ENCODE measurements around the gene PTPN23.

PTPN23 gene

GRCh38 chr3:47406762-47407149 lies 25.9 kb downstream of the PTPN23 start:
- no peak for DNase-seq

- DNase-seq, result no peak
Measured at GRCh38 chr3:47407237-47407636, 26.4 kb downstream of the PTPN23 start.

GRCh38 chr3:47407896-47408838 lies 27.3 kb downstream of the PTPN23 start:
- DNase-seq, result no peak

DNA sequence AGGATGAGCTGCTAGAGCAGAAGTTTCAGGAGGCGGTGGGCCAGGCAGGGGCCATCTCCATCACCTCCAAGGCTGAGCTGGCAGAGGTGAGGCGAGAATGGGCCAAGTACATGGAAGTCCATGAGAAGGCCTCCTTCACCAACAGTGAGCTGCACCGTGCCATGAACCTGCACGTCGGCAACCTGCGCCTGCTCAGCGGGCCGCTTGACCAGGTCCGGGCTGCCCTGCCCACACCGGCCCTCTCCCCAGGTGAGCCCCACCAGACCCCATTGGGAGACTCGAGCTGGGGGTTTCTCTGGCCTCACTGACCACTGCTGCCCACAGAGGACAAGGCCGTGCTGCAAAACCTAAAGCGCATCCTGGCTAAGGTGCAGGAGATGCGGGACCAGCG lies 28.0 kb downstream of the PTPN23 start:
- DNase-seq, result no peak

GRCh38 chr3:47409284-47409683 lies 28.5 kb downstream of the PTPN23 start:
- DNase-seq, result no peak

DNA sequence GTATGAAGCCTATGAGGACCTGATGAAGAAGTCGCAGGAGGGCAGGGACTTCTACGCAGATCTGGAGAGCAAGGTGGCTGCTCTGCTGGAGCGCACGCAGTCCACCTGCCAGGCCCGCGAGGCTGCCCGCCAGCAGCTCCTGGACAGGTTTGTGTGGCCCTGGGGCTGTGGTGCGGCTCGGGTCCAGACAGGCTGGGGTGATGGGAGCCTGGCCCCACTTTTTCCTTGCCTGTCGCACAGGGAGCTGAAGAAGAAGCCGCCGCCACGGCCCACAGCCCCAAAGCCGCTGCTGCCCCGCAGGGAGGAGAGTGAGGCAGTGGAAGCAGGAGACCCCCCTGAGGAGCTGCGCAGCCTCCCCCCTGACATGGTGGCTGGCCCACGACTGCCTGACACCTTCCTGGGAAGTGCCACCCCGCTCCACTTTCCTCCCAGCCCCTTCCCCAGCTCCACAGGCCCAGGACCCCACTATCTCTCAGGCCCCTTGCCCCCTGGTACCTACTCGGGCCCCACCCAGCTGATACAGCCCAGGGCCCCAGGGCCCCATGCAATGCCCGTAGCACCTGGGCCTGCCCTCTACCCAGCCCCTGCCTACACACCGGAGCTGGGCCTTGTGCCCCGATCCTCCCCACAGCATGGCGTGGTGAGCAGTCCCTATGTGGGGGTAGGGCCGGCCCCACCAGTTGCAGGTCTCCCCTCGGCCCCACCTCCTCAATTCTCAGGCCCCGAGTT lies 29.0 kb downstream of the PTPN23 start:
- no peak for DNase-seq

DNA sequence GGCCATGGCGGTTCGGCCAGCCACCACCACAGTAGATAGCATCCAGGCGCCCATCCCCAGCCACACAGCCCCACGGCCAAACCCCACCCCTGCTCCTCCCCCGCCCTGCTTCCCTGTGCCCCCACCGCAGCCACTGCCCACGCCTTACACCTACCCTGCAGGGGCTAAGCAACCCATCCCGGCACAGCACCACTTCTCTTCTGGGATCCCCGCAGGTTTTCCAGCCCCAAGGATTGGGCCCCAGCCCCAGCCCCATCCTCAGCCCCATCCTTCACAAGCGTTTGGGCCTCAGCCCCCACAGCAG lies 29.5 kb downstream of the PTPN23 start:
- DNase-seq, result no peak

DNA sequence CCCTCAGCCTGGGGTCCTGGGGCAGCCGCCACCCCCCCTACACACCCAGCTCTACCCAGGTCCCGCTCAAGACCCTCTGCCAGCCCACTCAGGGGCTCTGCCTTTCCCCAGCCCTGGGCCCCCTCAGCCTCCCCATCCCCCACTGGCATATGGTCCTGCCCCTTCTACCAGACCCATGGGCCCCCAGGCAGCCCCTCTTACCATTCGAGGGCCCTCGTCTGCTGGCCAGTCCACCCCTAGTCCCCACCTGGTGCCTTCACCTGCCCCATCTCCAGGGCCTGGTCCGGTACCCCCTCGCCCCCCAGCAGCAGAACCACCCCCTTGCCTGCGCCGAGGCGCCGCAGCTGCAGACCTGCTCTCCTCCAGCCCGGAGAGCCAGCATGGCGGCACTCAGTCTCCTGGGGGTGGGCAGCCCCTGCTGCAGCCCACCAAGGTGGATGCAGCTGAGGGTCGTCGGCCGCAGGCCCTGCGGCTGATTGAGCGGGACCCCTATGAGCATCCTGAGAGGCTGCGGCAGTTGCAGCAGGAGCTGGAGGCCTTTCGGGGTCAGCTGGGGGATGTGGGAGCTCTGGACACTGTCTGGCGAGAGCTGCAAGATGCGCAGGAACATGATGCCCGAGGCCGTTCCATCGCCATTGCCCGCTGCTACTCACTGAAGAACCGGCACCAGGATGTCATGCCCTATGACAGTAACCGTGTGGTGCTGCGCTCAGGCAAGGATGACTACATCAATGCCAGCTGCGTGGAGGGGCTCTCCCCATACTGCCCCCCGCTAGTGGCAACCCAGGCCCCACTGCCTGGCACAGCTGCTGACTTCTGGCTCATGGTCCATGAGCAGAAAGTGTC lies 30.2 kb downstream of the PTPN23 start:
- DNase-seq, result no peak

DNA sequence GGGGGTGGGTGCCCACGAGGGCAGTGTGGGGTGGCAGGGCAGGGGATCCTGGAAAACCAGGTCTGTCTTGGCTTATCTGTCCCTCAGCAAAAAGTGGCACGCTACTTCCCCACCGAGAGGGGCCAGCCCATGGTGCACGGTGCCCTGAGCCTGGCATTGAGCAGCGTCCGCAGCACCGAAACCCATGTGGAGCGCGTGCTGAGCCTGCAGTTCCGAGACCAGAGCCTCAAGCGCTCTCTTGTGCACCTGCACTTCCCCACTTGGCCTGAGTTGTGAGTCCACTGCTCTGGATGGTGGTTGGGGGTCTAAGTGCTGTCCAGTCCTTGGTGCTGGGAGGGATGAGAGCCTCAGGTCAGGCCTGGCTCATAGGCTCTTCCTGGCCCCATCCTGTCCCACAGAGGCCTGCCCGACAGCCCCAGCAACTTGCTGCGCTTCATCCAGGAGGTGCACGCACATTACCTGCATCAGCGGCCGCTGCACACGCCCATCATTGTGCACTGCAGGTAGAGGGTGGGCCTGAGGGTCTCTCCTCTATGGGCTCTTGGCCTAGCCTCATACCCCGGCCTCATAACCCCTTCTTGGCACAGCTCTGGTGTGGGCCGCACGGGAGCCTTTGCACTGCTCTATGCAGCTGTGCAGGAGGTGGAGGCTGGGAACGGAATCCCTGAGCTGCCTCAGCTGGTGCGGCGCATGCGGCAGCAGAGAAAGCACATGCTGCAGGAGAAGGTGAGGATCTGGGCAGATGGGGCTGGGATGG lies 31.1 kb downstream of the PTPN23 start:
- DNase-seq, result no peak

DNA sequence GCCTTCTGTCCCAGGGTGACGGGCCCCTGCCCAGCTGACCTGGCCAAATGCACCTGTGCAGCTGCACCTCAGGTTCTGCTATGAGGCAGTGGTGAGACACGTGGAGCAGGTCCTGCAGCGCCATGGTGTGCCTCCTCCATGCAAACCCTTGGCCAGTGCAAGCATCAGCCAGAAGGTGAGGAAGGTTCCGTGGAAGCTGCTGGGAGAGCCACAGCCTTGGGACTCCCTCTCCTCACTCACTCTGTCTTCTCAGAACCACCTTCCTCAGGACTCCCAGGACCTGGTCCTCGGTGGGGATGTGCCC lies 31.6 kb downstream of the PTPN23 start:
- DNase-seq, result no peak

- DNase-seq, result no peak
Measured at GRCh38 chr3:47412842-47413520, 32.2 kb downstream of the PTPN23 start.

DNA sequence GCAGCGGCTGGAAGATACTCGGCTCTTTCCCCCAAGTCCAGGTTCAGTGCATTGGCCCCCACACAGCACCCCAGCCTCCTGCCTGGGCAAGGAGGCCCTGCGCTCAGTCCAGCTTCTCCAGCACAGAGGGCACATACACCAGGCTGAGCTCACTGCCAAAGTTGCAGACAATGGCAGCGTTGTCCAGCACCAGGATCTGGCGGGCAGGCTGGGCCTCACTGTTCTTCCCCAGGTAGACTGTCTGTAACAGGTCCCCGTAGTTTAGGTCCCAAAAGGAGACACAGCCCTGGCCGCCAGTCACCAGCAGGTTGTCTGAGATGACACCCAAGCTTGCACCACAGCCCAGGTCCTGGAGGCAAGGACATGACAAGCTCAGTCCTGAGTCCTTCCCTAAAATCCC lies 32.9 kb downstream of the PTPN23 start:
- DNase-seq, result no peak

DNA sequence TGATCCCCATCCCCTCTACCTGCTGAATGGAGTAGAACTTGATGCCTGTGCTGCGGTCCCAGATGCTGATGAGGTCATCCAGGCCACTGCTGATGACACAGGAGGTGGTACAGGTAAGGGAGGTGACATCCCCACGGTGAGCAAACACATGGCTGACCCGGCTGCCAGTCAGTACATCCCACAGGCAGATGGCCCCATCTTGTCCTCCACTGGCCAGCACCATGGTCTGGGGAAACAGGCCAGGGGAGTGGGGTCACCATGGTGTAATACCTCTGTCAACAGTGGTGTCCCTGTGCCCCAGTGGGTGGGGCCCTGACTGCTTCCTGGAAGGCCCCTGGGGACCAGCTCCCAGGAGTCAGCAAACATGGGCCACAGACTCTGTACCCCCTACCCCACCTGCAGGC lies 33.3 kb downstream of the PTPN23 start:
- no peak for DNase-seq

GRCh38 chr3:47414666-47415587 lies 34.1 kb downstream of the PTPN23 start:
- no peak for DNase-seq

DNA sequence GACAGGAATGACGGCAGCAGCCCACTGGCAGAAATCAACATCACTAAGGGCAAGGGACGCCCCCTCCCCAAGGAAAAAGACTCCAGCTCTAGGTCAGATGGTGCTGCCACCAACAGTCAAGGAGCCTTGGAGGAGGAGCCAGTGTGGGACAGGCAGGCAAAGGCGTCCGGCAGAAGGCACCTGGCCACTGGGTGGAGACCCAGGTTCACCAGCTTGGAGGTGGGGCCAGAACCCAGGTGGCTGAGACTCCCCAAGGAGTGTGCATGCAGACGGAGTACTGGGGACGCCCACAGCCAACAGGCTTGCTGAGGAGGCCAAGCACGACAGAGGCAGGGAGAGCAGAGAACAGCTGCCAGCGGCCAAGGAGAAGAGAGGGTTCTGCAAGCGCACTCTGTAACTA lies 35.2 kb downstream of the PTPN23 start:
- no peak for DNase-seq

DNA sequence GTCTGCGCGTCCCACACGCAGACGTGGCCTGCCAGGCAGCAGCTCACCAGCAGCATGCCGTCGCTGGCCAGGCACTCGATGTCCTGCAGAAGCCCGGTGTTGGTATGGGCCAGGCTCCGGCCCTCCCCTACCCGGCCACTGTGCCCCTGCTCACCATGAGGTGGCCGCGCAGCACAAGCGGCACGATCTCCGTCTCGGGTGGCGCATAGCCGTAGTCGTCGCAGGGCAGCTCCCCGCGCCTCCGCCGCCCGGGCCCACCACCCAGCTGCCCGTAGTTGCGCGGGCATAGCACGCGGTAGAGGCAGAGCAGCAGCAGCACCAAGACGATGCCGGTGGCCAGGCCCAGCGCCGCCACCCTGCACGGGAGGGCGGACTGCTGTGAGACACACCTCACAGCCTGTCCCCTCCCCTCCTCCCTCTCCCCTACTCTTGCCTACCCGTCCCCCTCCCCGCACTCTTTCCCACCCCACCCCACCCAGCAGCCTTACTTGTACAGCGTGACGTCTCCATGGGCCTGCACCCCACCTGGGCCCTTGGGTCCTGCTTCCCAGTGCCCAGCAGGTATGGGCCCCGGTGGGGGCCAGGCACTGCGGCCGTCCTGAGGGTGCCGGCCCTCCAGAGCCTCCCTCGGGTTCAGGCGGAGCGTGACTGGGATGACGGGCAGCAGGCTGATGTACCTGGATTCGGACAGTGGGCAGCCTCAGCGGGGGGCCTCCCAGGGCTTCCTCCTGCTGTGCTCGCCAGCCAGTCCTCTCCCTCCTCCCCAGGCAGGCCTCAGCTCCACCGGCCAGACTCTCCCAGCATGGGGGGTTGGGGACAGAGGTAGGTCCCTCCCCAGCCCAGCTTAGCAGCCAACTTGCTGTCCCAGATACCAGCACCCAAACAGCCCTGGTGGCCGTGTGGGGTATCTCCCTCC lies 37.6 kb downstream of the PTPN23 start:
- no peak for DNase-seq

- DNase-seq, result no peak
Measured at GRCh38 chr3:47419083-47420043, 38.5 kb downstream of the PTPN23 start.

DNA sequence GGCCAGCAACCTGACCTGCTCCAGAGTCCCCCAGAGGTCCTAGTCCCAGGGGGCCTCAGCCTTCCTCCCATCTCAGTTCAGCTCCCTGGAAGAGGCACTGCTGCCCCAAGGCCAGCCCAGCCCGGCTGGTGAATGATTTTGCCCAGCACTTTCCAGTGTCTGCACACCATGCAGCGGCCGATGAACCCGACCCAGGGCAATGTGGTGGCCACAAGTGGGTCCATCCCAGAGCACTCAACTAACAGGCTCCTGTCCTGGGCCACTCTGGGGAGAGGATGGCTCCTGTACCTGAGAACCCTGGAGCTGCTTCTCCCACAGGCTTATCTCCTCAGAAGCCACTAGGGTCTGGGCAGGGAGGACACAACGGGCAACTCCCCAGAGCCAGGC lies 39.2 kb downstream of the PTPN23 start:
- DNase-seq, result no peak
